Vagina (tissue), 2 donors: ENCODE measurements around the gene KPNA5.

Experiments
- POLR2A ChIP-seq, 2 donors: fragments of 450-650 bp; IDR thresholded peaks; one replicate each; pipeline ENCODE4 v1.6.1; 2017; ENCODE audit warnings: antibody characterized with exemption in 2 of 2, mild to moderate bottlenecking in 2 of 2, moderate library complexity in 2 of 2
- POLR2AphosphoS5 ChIP-seq, 2 donors: sonication (generic); formaldehyde crosslinking; IDR thresholded peaks; one replicate each; pipeline ENCODE4 v1.9.0; 2017; ENCODE audit warnings: antibody characterized with exemption in 2 of 2, mild to moderate bottlenecking in 2 of 2, low read depth in 1 of 2; ENCODE audit not compliant: insufficient read depth in 1 of 2
- TF ChIP-seq, protein P1 (sequence below), 3 experiments: fragments of 450-650 bp in 2 of 3; fragments of 200-600 bp in 1 of 3; sonication (generic) in 1 of 3; IDR thresholded peaks; one replicate each; pipeline ENCODE4 v1.5.1; 2017 to 2019; ENCODE audit warnings: antibody characterized with exemption in 3 of 3, mild to moderate bottlenecking in 2 of 3, moderate library complexity in 2 of 3

DNA sequence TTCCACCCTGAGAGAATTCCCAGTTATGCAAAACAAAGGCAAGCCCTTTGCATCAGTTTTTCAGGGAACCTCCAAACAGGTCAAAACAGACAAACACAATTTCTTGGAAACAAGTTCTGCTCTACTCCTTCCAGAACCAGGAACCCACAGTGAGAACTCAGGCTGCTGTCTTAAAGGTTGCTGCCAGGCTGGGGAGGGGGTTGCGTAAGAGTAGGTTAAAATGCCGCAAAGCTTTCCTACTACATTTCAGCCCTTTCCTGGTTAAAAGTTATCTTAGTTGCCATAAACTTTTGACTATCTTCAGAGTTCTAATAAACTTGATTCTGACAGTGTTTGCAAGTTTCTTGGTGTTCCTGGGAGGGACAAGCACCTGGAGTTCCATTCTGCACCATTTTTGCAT, 33.8 kb downstream of the KPNA5 start:
- TF ChIP-seq POLR2AphosphoS5 (IDR thresholded peaks at IDR 0.05; ENCODE audit: insufficient read depth in 1 of 2, low read depth in 1 of 2) (no peak), POLR2A (IDR thresholded peaks at IDR 0.05) (no peak)
- TF ChIP-seq, protein P1, sequence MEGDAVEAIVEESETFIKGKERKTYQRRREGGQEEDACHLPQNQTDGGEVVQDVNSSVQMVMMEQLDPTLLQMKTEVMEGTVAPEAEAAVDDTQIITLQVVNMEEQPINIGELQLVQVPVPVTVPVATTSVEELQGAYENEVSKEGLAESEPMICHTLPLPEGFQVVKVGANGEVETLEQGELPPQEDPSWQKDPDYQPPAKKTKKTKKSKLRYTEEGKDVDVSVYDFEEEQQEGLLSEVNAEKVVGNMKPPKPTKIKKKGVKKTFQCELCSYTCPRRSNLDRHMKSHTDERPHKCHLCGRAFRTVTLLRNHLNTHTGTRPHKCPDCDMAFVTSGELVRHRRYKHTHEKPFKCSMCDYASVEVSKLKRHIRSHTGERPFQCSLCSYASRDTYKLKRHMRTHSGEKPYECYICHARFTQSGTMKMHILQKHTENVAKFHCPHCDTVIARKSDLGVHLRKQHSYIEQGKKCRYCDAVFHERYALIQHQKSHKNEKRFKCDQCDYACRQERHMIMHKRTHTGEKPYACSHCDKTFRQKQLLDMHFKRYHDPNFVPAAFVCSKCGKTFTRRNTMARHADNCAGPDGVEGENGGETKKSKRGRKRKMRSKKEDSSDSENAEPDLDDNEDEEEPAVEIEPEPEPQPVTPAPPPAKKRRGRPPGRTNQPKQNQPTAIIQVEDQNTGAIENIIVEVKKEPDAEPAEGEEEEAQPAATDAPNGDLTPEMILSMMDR (IDR thresholded peaks at IDR 0.05): no peak
